HL-60 (cell line): Measurements from ENCODE around the gene GDF3.

Source experiments
- DNase-seq, 2 experiments: peaks; one replicate each; pipeline ENCODE4 v3.0.0-alpha.2; 2010 to 2020; ENCODE audit warnings: low read depth in 1 of 2, low spot score in 1 of 2
- H3K27ac ChIP-seq: fragments of 250-450 bp; sonication (Bioruptor Pico); replicated peaks from 2 replicates; pipeline ENCODE4 v1.5.1; 2020; ENCODE audit warnings: mild to moderate bottlenecking, moderate library complexity
- H3K27me3 ChIP-seq: fragments of 250-450 bp; sonication (Bioruptor Pico); 2 replicates; pipeline ENCODE4 v1.5.1; 2021; ENCODE audit warnings: mild to moderate bottlenecking, moderate library complexity; ENCODE audit not compliant: insufficient read depth, poor library complexity, severe bottlenecking
- H3K4me3 ChIP-seq: replicated peaks from 2 replicates; pipeline ENCODE4 v1.5.1; 2011; ENCODE audit warnings: mild to moderate bottlenecking, control low read depth, low read length; ENCODE audit not compliant: insufficient read depth
- GABPA ChIP-seq: IDR thresholded peaks from 2 replicates; pipeline ENCODE4 v1.6.1; 2012; ENCODE audit warnings: low read depth
- POLR2AphosphoS5 ChIP-seq: IDR thresholded peaks from 2 replicates; pipeline ENCODE4 v1.6.1; 2012; ENCODE audit warnings: low read depth
- SPI1 ChIP-seq: IDR thresholded peaks from 2 replicates; pipeline ENCODE4 v1.6.1; 2012; ENCODE audit warnings: low read depth, mild to moderate bottlenecking, borderline replicate concordance
- TF ChIP-seq, protein P1 (sequence below): IDR thresholded peaks from 2 replicates; pipeline ENCODE4 v1.6.1; 2012; ENCODE audit warnings: low read depth; ENCODE audit not compliant: insufficient replicate concordance
- TF ChIP-seq, protein P2 (sequence below): IDR thresholded peaks from one replicate; pipeline ENCODE4 v1.5.1; 2011; ENCODE audit warnings: low read length, control low read depth, inconsistent platforms; ENCODE audit not compliant: insufficient read depth

GDF3 gene

DNA sequence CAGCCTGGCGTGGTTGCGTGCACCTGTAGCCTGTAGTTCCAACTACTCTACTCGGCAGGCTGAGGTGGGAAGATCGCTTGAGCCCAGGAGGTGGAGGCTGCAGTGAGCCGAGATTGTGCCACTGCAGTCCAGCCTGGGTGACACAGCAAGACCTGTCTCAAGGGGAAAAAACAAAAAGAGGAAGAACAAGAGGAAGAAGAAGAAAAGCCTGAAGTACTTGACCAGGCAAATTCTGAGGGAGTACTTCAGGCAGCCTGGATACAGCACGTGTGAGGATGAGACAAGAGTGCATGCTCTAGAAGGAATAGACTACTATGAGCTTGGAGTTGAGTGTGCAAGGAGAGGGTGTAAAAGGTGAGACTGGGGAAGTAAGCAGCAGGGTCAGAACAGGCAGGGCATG lies 1.8 kb downstream of the GDF3 start:
- Histone ChIP-seq H3K27me3 (no peaks in the 10 kb centered on the region), H3K27ac (no peak overlapping the region), H3K4me3 (no peak overlapping the region)
- TF ChIP-seq, protein P1, sequence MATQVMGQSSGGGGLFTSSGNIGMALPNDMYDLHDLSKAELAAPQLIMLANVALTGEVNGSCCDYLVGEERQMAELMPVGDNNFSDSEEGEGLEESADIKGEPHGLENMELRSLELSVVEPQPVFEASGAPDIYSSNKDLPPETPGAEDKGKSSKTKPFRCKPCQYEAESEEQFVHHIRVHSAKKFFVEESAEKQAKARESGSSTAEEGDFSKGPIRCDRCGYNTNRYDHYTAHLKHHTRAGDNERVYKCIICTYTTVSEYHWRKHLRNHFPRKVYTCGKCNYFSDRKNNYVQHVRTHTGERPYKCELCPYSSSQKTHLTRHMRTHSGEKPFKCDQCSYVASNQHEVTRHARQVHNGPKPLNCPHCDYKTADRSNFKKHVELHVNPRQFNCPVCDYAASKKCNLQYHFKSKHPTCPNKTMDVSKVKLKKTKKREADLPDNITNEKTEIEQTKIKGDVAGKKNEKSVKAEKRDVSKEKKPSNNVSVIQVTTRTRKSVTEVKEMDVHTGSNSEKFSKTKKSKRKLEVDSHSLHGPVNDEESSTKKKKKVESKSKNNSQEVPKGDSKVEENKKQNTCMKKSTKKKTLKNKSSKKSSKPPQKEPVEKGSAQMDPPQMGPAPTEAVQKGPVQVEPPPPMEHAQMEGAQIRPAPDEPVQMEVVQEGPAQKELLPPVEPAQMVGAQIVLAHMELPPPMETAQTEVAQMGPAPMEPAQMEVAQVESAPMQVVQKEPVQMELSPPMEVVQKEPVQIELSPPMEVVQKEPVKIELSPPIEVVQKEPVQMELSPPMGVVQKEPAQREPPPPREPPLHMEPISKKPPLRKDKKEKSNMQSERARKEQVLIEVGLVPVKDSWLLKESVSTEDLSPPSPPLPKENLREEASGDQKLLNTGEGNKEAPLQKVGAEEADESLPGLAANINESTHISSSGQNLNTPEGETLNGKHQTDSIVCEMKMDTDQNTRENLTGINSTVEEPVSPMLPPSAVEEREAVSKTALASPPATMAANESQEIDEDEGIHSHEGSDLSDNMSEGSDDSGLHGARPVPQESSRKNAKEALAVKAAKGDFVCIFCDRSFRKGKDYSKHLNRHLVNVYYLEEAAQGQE = no peak
- TF ChIP-seq POLR2AphosphoS5 (no peak), GABPA (no peak), SPI1 (peak; percentile 42; the same call in 1 of the 2 replicates)
- TF ChIP-seq, protein P2, sequence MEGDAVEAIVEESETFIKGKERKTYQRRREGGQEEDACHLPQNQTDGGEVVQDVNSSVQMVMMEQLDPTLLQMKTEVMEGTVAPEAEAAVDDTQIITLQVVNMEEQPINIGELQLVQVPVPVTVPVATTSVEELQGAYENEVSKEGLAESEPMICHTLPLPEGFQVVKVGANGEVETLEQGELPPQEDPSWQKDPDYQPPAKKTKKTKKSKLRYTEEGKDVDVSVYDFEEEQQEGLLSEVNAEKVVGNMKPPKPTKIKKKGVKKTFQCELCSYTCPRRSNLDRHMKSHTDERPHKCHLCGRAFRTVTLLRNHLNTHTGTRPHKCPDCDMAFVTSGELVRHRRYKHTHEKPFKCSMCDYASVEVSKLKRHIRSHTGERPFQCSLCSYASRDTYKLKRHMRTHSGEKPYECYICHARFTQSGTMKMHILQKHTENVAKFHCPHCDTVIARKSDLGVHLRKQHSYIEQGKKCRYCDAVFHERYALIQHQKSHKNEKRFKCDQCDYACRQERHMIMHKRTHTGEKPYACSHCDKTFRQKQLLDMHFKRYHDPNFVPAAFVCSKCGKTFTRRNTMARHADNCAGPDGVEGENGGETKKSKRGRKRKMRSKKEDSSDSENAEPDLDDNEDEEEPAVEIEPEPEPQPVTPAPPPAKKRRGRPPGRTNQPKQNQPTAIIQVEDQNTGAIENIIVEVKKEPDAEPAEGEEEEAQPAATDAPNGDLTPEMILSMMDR = no peak
- peak in 1 of 2 experiments; percentile 57 for DNase-seq

DNA sequence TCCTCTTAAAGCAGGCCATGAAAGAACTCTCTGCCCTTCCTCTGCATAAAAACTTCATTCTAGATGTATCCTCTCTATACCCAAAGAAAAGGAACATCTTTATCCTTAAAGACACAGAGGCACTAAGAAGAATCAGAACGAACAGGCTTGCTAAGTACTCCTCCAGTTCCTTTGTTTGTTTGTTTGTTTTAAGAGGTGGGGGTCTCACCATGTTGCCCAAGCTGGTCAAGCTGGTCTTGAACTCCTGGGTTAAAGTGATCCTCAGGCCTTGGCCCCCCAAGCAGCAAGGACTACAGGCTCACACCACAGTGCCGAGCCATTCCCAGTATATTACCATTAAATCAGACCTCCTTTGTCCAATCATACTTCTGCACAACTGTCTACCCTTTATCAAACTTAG lies 14.0 kb downstream of the GDF3 start:
- Histone ChIP-seq H3K27ac (no peak overlapping the region), H3K27me3 (no peaks in the 10 kb centered on the region), H3K4me3 (no peak overlapping the region)
- no peak for TF ChIP-seq SPI1
- TF ChIP-seq, protein P1 = no peak
- DNase-seq = no peak

DNA sequence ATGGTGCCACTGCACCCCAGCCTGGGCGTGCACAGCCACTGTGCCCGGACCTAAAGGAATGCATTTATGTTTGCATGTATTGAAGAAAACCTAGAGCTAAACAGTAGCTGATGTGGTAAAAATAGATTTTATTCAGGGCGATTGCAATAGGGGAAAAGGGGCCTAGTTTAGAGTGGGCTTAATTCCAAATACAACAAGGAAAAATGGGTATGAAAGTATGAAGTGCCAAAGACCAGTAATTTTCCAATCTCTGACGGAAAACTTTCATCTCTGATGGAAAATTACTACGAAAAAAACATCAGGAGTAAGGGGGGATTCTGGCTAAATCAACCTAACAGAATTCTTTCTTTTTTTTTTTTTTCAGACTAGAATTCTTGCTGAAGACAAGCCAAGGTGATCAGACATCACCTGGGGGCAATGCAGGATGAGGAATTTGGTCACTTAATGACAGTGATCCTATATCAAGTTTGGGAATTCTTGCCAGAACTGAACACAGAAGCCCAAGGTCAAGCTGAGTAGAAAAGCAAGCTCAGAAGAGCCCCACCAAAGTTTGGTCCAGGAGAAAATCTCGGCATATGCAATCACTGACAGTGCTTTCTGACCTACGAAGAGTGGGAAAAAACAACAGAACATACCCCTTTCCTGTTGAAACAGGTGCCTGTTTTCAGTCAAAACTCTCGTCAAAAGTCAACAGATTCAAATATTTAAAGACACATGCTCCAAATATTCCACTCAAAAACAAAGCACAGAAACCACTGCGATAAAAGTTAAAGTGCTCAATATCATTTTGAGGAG lies 16.1 kb downstream of the GDF3 start:
- no peak overlapping the region for H3K4me3 ChIP-seq
- no peaks in the 10 kb centered on the region for H3K27me3 ChIP-seq
- no peak overlapping the region for H3K27ac ChIP-seq
- no peak for DNase-seq
- TF ChIP-seq SPI1 (no peak), POLR2AphosphoS5 (no peak), GABPA (no peak)
- TF ChIP-seq, protein P1 = no peak
- TF ChIP-seq, protein P2 = no peak
